Activated CD4-positive, alpha-beta T cell treated with anti-CD3 and anti-CD28 coated beads for 4 hours (primary cell): ENCODE data around the gene SLC17A4.

Experiments
- DNase-seq, 2 donors: peaks; one replicate each; pipeline ENCODE4 v3.0.0-alpha.2; 2020

The SLC17A4 gene

DNA sequence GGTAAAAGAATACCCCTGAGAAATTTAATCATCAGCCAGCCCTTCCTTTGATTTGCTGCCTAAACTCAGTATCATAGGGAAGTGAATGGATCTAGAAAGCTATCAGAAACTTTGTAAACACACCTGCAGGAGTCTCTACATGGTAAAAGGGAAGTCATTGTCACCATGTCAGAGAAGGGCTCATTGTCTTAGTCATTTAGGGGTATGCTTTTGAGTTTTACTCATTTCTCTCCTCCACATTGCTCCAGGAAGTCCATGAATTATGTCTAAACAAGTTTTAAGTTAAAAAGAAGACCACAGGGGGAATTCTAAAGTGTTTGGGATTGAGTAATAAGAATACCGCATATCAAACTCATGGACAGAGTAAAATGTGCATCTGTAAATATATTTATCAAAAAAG lies 74.8 kb downstream of the SLC17A4 start:
- DNase-seq, result no peak

DNA sequence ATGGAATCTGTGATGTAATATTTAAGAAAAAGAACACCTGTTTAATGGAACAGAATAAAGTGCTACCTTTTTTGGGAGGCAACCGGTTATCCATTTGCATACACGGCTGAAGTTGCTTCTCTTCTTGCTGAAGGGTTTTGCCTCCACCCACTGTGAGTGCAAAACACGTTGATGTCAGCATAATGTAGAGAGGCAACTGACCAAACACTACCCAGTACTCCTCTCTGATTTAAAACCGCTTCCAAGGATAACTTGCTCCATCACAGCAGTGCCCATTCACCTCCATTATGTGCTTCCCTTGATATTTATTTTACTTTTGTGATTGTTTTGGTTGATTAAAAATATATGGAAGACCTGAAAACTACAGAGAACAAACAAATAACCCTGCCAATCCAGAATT lies 75.9 kb downstream of the SLC17A4 start:
- no peak for DNase-seq
